ENCODE data around the gene SEC62. TPM values are rescaled to one million over a fixed set of nuclear protein-coding genes. Genes with fewer than 3 reads are reported as not detected.
A peak's percentile ranks its signal among the peaks of the same experiment; 100 is the strongest.

The SEC62 gene
- total and polyA plus RNA-seq, 9 of the 15 experiments (the other 6 are each of a cell fraction or from before 2014, with no cell fraction given), result 34.5 to 152 (median 51.8) TPM

DNA sequence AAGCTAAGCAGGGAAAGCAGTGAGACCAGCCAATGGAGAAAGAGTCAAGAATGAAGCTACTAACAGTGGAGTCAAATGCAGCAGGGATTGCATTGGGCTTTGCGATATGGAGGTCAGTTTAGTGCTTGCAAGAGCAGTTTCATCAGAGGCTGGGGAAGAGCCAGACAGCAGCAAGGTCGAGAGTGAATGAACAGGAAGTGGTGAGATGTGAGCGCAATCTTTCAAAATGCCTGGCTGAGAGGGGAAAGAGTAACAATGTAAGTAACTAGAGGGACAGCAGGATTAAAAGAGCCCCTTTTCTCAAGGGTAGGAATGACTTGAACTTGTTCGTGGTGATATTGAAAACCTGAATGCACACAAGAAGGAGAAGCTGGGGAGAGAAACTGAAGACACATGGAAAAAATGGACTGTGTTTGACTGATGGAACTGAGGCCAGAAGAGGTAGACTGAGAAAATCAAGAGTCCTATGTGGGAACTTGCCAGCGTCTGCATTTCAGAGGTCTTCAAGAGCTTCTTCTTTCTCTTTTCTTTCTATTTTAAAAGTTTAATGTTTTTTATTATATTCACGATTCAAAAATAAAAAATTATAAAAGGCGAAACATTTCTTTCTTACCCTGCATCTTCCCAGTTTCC is 40.5 kb downstream of the SEC62 start (continued):
- TF ChIP-seq TCF3 (CRISPR knock-in tag; IDR thresholded peaks at IDR 0.05), result no peak
- TF ChIP-seq GABPA (tag; conservative IDR thresholded peaks at IDR 0.05; ENCODE audit: low read depth), result peak; percentile 72
- no peak for TF ChIP-seq ZNF165 (CRISPR knock-in tag; IDR thresholded peaks at IDR 0.05; ENCODE audit: borderline replicate concordance)
- TF ChIP-seq CEBPG (CRISPR knock-in tag; IDR thresholded peaks at IDR 0.05), result no peak
- peak in 1 of 2 experiments; percentile 41; a peak in 2 of 4 replicates for TF ChIP-seq CEBPG (tag; conservative IDR thresholded peaks at IDR 0.05 in 1 of 2, IDR thresholded peaks at IDR 0.05 in 1 of 2)
- peak; percentile 16; the same call in 1 of the 2 replicates for TF ChIP-seq DPF2 (IDR thresholded peaks at IDR 0.05)
- no peak for TF ChIP-seq NR2C2 (CRISPR knock-in tag; IDR thresholded peaks at IDR 0.05)
- peak; percentile 35; the same call in 1 of the 2 replicates for TF ChIP-seq NR2C2 (tag; IDR thresholded peaks at IDR 0.05)
- peak; percentile 12 for TF ChIP-seq PHF20 (IDR thresholded peaks at IDR 0.05; ENCODE audit: partially characterized antibody)

DNA sequence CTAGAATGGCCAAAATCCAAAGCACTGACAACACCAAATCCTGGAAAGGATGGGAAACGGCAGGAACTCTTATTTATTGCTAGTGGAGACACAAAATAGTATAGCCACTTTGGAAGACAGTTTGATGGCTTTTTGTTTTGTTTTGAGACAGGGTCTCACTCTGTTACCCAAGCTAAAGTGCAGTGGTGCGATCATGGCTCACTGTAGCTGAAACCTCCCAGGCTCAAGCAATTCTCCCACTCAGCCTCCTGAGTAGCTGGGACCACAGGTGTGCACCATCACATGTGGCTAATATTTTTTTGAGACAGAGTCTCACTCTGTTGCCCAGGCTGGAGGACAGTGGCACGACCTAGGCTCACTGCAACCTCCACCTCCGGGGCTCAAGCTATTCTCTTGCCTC is 43.9 kb downstream of the SEC62 start:
- Histone ChIP-seq H4K20me1 (replicated peaks; ENCODE audit: control insufficient read depth, insufficient read depth, low read length) (no peaks in the 10 kb centered on the region), H2AFZ (ENCODE audit: low read depth, low read length) (no peak overlapping the region), H3K79me2 (ENCODE audit: control insufficient read depth, insufficient read depth, low read length) (no peaks in the 10 kb centered on the region), H3K4me1 (replicated peaks in 1 of 2; ENCODE audit: control insufficient read depth in 2 of 2, insufficient read depth in 2 of 2, low read length in 2 of 2) (no peaks in the 10 kb centered on the region; a peak in 1 of 5 replicates), H3K27ac (ENCODE audit: extremely low read depth, low read depth, low read length) (no peak overlapping the region), H3K4me3 (no peak overlapping the region), H3K36me3 (ENCODE audit: control insufficient read depth, insufficient read depth, low read length) (no peaks in the 10 kb centered on the region), H3K9ac (ENCODE audit: insufficient read depth in 1 of 2, low read depth in 2 of 2, low read length in 2 of 2) (no peak overlapping the region), H3K9me3 (replicated peaks; ENCODE audit: control insufficient read depth, insufficient read depth, low read depth, low read length) (no peaks in the 10 kb centered on the region), H3K9me1 (ENCODE audit: control insufficient read depth, insufficient read depth, low read length) (no peaks in the 10 kb centered on the region), H3K27me3 (ENCODE audit: control insufficient read depth in 2 of 2, insufficient read depth in 2 of 2, low read length in 2 of 2) (peaks cover 0 to 5% of the 10 kb centered on the region in 2 experiments; a peak in 2 of 5 replicates), H3K4me2 (ENCODE audit: insufficient read depth, low read length) (no peak overlapping the region)
- WGBS (ENCODE audit: insufficient coverage, low coverage, missing lambda C conversion rate), result 8% methylated on average over 4 of the region's 4 CpGs
- ATAC-seq, result no peak
- intact Hi-C loops (cut with micrococcal nuclease), result no loop called here
- DNase-seq (ENCODE audit: extremely low read depth in 1 of 4, low spot score in 3 of 4), result no peak
- POLR2A ChIA-PET, result interaction anchor here (1.0 kb wide), 1 partner anchor 12 kb away, joined by 3 read pairs; no protein-coding TSS in a partner anchor
- TF ChIP-seq HNRNPUL1 (IDR thresholded peaks at IDR 0.05; ENCODE audit: low read length), result no peak
- no peak for FAIRE-seq
- CTCF ChIA-PET (ENCODE audit: low intra/inter-chr PET ratio), result no interaction called here
- in situ Hi-C loops (cut with MboI), result no loop called here
- BruUV-seq (replicated peaks), result no TSS peak
